Testis (tissue), 2 donors: ENCODE results near the gene IL1RAPL1.

Source experiments
- CTCF ChIP-seq, 3 experiments: fragments of 450-650 bp in 2 of 3; fragments of 200-600 bp in 1 of 3; sonication (generic) in 1 of 3; IDR thresholded peaks; one replicate each; pipeline ENCODE4 v1.5.1; 2016 to 2019; ENCODE audit warnings: antibody characterized with exemption in 3 of 3, mild to moderate bottlenecking in 2 of 3, moderate library complexity in 1 of 3
- POLR2A ChIP-seq: fragments of 450-650 bp; IDR thresholded peaks from one replicate; pipeline ENCODE4 v1.6.1; 2017; ENCODE audit warnings: antibody characterized with exemption, mild to moderate bottlenecking, moderate library complexity

DNA sequence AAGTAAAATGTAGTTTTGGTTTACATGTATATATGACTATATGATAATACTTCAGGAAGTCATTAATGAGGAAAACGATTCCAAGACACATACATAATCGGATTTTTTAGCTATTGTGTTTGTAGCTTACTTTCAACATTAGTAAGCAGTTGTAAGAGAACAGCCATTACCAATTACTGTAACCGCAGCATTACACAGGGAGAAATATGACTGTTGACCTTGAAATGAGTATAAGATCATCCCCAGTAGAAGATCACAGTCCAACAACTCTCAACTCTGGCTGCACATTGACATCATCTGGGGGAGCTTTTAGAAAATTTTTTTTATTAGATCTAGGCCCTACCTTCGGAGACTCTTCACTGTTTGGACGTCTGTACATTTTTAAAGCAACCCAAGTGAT lies 866.1 kb downstream of the IL1RAPL1 start:
- TF ChIP-seq CTCF (IDR thresholded peaks at IDR 0.05): no peak
- no peak for TF ChIP-seq POLR2A
